HG03108 (cell line): Measurements from ENCODE around the gene MCM5.
"Not testable (repeated sequence)": the region's sequence is repeated elsewhere in the genome, so short reads cannot be mapped to it uniquely, and the experiment has no call there.

Experiments used
- ATAC-seq: cut with Tn5 transposase; IDR thresholded peaks from one replicate; pipeline ENCODE4 v1.9.1; 2021; ENCODE audit warnings: moderate library complexity; ENCODE audit not compliant: unreplicated experiment

MCM5 gene

DNA sequence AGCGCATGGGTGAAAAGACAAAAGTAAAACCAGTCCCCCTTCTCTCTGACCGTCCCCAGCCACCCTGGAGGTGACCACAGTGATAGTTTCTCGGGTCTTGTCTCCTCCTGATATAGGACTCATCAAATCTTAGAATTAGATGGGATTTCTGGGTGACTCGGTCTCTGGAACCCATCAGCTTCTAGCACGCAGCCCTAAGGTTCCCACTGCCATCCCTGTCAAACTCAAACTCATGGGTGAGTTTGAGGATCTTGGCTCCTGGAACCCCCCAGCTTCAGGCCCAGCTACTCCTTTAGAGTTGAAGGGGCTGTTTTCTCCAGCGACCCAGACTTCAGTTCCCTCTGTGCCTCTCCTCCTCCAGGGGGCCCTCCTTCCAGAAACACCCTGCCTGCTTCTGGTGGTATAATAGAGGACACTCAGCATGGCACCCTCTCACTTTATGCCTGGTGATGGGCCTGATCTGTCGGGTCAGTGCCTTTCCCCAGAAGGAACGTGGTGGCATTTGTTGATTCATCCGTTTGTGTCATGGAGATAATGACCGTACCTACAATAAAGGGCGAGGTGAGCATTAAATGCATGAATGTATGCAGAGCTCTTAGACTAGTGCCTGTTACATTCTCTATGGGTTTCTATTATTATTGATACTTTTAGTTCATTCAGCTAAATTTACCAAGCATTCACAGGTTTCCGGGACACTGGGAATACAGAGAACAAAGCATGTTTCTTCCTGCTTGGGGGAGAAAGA, 31.7 kb downstream of the MCM5 start:
- ATAC-seq = no peak

DNA sequence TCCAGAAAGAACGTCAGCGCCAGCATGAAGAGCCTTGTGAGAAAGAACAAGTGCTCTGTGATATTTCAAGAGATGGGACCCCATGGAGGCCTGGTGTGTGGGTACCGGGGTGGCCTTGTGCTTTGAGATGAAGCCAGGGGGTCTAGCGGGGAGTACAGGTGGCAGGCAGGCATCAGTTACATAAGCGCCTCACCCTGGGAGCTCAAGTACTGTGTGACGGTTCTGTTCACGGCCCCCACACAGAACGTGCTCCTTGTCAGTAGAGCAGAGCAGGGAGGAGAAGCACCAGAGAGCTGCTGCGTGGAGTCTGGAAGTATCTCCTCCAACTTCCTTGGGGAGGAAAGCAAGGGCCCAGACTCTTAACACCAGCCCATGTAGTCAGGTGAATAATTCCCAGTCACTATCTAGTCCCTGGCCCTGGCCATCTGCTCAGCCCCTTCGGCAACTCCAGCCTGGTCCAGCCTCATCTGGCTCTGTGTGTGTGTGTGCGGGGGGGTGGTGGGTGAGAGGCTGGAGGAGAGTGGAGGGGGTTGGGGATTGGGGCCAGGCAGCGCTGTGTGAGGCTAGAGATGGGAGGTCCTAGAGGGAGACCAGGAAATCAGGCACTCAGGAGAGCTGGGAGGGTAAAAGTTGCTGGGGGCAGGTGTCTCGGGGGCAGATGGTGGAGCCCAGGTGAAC, 32.4 kb downstream of the MCM5 start:
- ATAC-seq = no peak

DNA sequence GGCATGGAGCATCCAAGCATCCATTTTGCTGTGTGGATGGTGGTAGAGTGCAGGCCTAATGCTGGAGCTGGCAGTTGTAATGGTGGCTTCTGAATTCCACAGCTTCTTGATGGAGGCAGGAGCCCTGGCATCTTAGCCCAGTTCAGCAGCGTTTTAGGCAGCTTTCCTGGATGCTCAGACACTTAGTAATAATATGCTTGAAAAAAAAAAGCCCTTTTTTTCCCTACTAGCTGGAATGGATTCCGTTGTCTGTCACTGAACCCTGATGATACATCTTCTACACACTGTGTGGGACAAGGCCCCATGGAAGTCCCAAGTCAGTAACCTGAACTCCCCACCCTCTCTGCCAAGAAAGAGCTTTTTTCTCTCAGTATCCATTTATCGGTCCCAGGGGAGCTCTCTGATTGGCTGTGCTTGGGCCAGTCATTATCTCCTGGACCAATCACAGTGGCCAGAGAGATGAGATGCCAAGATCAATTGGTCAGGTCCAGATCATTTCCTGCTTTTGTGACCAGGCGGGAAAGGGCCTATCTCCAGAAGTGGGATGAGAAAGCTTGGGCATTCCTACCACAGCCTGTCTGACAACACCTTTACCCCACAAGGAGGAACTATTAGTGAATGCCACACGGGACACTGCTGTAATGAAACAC, 34.2 kb downstream of the MCM5 start:
- no peak for ATAC-seq

DNA sequence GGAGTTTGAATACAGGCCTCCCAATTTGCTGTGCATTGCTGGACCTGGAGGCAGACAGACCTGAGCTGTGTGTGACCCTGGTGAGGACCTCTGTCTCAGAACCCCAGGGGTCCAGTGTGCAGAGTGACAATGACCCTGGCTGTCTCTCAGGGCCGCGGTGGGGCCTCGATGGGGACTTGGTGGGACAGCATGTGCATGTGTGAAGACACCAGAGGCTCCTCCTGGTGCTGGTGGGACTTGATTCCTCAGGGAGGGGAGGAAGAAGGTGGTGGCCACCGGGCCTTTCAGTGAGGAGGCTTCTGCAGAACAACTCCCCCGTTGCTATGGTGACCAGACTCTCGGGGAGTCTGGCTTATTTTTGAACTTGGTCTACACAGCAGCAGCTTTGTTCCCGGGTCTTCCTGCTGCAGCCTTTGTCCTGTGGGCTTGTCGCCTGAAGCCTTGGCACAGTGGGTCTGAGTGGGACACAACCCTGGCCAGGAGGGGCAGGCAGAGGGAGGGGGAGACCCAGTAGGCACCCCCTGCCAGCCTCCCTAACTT, 35.3 kb downstream of the MCM5 start:
- ATAC-seq = no peak

DNA sequence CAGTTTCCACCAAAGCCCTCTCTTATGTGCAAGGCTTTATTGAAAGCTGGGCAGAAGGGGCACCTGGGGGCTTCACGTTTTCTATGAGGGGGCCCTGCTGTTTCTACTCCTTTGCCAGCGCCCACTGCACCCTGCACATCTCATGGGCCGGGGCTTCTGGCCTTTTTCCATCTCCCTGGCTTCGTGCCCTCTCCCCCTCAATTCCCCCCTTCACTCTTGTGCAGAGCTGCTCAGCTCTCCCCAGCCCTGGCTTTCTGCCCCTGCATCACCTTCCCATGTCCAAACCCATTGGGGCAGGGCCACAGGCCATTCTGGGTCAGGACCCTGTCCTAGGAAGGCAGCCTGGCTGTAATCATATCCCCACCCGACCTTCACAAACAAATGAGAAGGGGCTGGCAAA, 36.5 kb downstream of the MCM5 start:
- no peak for ATAC-seq

DNA sequence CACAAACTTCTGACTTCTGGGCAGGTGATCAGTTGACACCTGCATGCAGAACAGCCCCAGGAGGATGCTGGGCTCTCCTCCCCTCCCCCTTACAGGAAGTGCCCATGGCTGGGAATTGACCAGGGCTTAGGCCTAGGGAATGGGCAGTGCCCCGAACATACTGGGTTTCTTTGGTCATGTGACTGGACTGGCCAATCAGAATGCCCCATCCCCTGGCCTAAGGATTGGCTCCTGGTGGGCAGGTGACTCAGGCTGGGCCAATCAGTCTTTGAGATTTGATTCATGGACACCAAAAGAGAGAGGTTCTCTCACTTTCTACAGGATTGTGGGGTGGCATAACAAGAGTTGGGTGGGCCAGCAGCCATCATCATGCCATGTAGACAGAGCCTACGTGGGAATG, 37.1 kb downstream of the MCM5 start:
- ATAC-seq = no peak

DNA sequence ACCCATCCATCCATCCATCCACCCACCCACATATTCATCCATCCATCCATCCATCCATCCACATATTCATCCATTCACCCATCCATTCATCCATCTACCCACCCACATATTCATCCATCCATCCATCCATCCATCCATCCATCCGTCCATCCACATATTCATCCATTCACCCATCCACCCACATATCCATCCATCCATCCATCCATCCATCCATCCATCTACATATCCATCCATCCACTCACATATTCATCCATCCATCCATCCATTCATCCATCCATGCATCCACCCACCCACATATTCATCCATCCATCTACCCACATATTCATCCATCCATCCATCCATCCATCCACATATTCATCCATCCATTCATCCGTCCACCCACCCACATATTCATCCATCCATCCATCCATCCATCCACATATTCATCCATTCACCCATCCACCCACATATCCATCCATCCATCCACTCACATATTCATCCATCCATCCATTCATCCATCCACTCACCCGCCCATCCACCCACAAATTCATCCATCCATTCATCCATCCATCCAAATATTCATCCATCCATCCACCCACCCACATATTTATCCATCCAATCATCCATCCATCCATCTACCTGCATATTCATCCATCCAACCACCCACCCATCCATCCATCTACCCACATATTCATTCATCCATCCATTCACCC, 38.9 kb downstream of the MCM5 start:
- ATAC-seq = not testable (repeated sequence)

DNA sequence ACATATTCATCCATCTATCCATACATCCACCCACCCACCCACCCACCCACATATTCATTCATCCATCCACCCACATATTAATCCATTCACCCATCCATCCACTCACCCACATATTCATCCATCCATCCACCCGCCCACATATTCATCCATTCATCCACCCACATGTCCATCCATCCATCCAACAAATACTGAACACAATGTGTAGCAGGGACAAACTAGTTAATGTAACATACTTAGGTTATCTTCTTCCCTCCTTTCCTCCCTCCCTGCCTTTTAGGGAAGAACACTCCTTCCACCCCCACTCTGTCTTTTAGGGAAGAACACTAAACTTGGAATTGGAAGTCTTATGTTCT, 39.4 kb downstream of the MCM5 start:
- ATAC-seq = no peak

DNA sequence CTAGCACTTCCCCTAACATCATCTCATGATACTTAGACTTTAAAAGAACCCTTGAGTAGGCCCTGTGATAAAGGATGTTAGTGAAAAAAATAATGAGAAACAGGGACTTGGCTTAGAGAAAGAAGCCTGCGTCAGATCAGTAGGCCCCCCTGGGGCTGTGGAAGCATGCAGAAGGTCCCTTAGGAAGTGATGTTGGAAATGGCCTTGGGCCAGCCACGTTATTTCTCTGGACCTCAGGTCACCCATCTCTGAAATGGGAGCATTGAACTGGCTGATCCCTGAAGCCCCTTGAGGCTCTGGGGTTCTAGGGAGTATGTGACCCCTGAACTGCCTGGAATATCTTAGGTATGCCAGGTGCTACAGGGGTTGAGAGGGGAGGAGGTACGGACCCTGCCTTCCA, 40.2 kb downstream of the MCM5 start:
- no peak for ATAC-seq

DNA sequence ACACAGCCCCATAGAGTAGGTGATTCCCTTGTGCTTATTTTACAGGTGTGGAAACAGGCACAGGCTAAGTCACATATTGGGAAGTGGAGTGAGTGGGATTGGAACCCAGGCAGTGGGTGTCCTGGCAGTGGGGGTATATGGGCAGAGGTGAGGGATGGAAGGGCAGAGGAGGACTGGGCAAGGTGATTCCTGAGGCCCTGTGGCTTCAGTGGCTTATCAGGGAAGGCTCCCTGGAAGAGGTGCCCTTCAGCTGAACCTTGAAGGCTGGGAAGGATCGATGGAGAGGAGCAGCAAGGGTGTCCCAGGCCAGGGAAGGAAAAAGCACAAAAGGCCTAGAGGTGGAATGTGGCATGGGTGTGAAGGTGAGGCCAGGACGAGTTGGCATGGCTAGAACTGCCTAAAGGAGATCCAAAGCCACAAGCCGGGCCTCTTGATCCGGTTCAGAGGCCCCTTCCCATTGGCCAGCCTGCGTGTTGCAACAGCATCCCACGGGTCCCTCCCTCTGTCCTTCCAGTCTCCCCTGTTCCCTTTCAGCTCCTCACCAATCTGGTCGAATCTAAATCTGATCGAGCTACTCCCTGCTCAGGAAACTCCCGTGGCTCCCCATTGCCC, 41.7 kb downstream of the MCM5 start:
- no peak for ATAC-seq

DNA sequence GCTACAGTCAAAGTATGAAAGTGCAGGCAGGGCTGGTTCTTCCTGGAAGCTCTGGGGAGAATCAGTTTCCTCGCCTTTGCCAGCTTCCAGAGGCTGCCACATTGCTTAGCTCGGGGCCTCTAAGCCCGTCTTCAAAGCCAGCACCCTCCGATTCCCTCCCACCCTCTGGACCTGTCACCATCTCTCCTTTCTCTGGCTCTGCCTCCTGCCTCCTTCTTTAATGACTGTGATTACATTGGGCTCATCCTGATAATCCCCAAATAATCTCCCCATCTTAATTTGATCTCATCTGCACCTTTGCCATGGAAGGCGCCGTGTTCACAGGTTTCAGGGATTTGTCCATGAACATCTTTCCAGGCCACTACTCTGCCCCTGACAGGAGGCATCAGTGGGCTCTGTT, 42.5 kb downstream of the MCM5 start:
- no peak for ATAC-seq

DNA sequence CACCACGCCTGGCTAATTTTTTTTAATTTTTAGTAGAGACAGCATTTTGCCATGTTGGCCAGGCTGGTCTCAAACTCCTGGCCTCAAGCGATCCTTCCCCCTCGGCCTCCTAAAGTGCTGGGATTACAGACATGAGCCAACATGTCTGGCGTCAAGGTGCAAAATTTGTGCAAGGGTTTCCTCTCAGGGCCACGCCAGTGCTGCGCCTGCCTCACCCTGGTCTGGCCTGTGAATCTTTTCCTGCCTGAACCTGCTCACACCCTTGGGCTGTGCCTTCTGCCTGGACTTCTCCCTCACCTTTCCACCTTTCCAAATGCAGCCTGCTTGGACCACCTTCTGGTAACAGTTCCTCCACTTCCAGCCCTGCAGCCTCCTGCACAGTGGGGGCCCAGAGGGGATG, 43.4 kb downstream of the MCM5 start:
- ATAC-seq = no peak

DNA sequence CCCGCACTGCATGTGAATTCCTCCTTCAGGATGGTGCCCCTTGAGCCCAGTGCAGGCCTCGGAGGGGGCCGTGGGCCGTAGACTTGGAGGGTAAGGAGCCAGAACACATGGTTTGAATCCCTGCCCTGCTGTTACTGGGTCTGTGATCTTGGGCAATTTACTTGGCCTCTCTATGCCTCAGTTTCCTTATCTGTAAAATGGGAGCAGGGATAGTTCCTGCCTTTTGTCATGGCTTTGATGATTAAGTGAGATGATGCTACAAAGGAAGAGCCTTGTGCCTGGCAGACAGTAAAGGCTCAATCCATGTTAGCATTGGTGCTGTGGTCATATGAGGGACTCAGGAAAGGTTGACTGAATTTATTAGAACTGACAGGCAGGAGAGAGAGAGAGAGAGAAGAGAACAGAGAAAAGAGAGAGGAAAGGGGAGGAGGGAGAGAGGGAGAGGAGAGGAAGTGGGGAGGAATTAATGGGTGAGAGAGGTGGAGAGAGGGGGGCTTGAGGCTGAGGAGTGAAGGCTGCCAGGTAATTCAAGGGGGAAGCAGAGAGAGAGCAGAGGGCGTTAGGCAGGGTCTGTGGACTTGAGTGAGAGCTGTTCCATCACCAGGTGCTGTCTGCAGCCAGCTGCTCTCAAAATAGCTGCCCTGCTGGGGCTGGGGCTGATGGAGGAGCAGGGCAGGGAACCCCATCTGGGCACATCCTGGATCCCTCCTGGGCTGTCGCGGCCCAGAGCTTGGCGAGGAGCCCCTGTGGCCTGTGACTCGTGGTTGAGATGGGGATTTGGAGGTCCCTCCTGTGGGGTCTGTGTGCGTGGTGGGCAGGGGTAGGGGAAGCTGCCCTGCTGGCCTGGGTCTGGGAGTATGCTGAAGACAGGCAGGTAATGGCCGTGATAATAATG, 44.1 kb downstream of the MCM5 start:
- ATAC-seq = no peak

DNA sequence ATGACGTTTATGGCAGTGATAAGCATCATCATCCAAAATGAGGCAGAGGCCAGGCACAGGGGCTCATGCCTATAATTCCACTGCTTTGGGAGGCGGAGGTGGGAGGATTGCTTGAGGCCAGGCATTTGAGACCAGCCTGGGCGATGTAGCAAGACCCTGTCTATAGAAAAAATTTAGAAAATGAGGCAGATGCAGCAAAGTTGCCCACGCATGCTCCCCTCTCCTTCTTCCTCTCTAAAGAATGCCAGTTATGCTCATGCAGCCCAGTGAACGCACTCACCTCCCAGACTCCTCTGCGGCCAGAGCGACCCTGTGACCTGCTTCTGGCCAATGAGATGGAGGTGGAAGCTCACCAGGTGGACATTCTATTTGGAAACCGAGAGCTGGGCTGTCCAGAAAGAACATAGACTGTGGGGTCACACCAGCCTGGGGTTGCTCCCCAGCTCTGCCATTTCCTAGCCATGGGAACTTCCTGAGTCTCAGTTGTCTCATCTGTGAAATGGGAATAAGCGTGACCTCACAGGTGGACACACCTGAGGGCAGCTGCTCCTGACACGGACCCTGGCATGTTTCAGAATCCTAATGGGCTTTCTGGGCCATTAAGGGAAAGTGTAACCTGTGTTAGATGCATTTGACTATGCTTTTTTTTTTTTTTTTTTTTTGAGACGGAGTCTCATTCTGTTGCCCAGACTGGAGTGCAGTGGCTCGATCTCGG, 44.9 kb downstream of the MCM5 start:
- no peak for ATAC-seq

DNA sequence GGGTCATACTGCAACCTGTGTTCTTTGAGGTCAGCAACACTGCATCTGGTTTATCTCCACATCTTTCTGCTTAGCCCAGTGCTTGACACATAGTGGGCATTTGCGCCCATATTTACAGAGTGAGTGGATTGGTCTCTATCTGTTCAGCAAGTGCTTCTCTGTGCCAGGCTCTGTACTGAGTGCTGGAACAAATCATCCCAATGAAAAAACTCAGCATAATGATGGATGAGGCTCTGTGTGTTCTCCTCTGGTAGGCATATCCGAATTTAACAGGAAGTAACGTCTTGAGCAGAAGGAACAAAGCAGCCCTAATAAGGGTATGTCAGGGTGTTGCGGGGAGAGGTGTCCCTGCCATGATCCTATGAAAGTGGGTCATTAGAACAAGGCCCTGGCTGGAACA, 46.0 kb downstream of the MCM5 start:
- no peak for ATAC-seq

DNA sequence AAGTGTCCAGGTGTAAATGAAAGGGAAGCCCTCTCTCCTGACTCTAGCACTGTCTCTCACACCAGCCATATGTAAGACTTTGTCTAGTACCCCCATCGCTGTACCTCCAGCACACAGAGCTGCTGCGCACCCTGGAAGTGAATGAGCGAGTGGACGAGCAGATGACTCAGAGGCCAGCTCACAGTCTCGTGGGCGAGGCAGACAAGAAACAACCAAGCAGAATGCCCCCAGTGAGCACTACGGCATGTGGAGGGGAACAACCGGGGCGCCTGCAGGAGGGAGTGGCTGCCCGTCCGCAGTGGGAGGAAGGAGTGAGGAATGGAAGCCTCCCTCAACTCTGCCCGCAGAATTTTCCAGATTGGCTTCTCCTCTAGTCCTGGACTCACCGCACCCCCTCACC, 46.4 kb downstream of the MCM5 start:
- ATAC-seq = no peak

DNA sequence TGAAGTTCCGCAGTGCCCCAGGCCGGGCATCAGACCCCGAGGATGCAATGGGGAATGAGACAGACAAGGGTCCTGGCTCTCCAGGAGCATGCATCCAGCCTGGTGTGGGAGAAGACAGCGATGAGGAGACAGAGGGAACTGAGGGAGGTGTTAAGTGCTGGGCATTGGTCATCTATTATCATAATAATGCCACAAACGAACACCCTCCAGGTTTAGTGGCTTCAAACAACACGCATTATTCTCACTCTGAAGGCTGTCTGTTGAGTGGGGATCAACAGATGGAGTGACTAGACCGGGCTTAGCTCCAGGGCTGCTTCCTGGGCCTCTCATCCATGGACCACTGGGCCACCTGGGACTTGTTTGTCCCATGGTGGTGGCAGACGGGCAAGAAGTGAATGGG, 48.6 kb downstream of the MCM5 start:
- no peak for ATAC-seq

DNA sequence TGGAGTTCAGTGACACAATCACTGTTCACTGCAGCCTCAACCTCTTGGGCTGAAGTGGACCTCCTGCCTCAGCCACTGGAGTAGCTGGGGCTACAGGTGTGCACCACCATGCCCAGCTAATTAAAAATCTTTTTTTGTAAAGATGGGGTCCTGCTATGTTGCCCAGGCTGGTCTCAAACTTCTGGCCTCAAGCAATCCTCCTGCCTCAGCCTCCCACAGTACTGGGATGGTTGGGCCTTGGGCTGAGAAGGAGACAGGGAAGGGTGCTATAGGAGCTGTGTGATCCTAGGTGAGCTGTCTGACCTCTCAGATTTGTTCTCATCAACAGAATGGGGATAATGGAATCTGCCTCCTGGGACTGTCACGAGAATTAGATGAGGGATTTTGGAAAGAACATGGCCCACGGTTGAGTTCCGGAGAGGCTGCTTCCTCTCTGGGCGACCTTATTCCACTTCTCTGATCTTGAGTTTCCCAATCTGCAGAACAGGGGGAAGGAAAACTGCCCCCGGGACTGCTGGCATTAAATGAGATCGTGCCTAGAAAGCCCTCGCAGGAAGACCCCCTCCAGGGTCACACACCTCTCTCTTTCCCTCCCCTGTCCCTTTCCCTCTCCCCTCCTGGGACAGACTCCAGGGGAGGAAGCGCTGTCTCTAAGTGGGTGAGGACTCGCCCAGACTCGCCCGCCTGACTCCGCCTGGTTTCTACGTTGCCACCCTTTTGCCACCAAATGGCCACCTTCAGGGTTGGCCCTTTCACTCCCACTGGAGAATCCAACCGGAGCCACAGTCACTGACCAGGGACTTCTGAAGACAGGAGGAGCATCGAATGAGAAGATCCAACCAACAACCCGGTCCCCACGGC, 50.1 kb downstream of the MCM5 start:
- ATAC-seq = no peak
